ENCODE results near the gene MYMX.
"Not testable (repeated sequence)": the region's sequence is repeated elsewhere in the genome, so short reads cannot be mapped to it uniquely, and the experiment has no call there.

Gene MYMX

DNA sequence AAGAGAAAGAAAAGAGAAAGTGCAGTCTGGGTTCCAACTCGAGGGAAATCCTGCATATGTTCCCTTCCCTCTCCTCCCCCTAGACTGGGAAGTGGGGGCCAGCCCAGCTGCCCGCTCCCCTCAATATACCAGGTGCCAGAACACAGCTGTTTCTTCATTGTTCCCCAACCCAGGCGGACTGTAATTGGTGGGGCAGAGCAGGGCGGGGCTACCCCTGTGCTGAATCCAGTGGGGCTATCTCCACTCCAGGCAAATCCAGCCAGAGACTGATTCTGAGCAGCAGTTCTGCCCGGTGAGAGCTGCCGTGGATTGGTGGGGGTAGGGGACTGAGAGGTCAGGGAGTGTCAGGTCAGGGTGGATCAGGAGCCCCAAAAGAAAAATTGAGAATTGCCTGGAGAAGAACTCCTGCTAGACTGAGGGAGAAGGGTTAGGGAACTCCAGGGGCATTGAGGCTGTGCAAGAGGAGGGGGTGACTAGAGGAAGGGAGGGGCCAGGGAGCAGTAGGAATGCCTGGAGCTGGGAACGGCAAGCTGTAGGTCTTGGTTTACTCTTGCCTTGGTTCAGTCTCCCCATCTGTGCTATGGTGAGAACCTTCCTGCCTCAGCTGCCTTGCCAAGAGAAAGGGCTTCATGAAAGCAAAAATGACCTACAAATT, at the start of gene MYMX:
TSS of gene MYMX (plus strand) at position 250 of the 655 bp plus-strand sequence. CDS start 546 bp downstream, outside the sequence.
- DNase-seq = no peak

DNA sequence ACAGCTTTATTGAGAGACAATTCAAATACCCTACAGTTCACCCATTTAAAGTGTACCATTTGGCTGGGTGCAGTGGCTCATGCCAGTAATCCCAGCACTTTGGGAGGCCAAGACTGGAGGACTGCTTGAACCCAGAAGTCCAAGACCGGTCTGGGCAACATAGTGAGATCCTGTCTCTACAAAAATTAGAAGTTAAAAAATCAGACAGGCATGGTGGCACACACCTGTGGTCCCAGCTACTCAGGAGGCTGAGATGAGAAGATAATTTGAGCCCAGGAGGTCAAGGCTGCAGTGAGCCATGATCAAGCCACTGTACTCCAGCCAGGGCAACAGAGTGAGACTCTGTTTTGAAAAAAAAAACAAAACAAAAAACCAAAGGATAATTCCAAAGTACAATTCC, 49.2 kb upstream of the MYMX start:
- no peak for DNase-seq

DNA sequence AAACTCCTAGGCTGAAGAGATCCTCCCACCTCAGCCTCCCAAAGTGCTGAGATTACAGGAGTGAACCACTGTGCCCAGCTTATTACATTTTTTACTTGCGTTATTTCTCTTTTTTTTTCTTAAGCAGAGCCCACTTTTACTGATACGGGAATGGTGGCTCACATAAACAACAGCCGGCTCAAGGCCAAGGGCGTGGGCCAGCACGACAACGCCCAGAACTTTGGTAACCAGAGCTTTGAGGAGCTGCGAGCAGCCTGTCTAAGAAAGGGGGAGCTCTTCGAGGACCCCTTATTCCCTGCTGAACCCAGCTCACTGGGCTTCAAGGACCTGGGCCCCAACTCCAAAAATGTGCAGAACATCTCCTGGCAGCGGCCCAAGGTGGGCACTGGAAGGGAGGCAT, 47.6 kb upstream of the MYMX start:
- no peak for DNase-seq

DNA sequence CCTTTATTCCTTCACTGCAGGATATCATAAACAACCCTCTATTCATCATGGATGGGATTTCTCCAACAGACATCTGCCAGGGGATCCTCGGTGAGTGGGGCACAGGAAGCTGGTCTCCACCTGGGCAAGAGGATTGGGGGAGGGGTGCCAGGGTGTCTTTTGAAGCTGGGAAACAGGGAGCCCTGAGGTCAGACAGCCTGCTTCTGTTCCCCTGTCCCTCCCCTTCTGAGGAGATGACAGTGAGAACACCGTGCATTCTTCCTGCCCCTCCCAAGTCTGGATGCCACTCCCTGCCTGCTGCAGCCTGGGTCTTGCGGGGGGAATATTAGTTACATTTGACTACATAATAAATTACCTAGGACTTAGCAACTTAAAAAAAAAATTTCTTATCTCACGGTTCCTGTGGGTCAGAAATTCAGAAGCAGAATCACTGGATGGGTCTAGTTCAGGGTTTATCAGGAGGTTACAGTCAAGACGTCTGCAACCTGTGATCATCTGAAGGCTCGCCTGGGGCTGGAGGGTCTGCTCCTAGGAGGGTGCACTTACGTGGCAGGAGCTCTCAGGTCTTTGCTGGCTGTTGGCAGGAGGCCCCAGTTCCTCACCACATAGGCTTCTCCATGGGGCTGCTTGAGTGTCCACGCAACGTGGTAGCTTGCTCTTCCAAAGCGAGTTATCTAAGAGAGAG, 46.7 kb upstream of the MYMX start:
- no peak for DNase-seq

DNA sequence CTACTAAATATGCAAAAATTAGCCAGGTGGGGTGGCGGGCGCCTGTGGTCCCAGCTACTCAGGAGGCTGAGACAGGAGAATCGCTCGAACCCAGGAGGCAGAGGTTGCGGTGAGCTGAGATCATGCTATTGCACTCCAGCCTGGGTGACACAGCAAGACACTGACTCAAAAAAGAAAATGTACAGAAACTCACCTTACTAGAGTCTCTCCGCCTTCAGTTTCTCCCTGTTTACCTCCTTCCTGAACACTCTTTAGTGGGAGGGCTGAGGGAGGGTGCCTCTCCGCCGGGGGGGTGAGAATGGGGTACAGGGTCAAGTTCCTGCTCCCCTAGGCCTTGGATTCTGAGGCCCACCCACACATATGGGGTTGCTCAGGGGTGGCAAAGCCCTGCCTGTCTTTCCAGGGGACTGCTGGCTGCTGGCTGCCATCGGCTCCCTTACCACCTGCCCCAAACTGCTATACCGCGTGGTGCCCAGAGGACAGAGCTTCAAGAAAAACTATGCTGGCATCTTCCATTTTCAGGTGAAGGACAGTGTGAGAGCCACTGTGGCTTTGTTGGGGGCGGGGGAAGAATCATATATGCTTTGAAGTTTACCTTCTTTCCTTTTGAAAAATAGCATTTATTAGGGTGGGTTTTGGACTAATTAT, 44.7 kb upstream of the MYMX start:
- no peak for DNase-seq

DNA sequence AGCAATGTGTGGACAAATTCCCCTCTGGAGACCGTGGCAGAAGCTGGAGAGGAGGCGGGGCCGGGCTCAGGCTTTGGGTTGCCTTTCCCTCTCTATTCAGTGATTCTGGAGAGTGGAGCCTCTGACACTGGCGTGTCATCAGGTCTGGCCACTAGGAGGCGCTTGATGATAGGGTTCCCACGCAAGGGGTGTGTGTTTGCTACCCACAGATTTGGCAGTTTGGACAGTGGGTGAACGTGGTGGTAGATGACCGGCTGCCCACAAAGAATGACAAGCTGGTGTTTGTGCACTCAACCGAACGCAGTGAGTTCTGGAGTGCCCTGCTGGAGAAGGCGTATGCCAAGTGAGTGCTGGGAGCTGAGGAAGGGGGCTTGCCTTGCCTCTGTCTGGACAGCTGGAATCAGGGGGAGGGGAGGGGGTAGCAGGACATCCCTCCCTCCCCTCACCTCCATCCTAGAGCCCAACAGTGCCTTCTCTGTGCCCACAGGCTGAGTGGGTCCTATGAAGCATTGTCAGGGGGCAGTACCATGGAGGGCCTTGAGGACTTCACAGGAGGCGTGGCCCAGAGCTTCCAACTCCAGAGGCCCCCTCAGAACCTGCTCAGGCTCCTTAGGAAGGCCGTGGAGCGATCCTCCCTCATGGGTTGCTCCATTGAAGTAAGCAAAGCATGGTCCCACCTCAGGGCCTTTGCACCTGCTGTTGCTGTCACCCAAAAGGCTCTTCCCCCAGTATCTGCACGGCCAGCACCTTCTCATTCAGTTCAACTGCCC, 43.8 kb upstream of the MYMX start:
- peak; percentile 56 for DNase-seq

DNA sequence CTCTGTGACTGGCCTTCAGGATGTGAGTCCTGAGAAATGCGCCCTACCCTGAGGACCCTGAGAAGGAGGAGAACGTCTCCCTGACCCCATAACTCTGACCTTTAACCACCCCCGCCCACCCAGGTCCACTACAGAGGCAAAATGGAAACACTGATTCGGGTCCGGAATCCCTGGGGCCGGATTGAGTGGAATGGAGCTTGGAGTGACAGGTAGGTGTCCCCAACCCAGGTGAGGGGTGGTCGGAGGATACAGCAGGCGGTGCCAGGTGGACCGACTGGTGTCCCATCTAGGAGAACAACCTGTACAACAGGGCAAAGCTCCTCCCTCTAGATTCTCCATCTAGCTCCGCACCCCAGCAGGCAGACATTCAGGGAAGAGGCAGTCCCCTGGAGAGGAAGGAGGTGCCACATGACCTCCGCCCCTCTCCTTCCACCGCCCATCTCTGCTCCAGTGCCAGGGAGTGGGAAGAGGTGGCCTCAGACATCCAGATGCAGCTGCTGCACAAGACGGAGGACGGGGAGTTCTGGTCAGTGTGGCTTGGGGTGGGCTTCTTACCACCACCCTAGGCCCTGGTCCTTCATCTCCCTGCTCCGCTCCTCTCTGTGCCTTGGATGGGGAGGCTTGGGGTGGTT, 40.5 kb upstream of the MYMX start:
- no peak for DNase-seq

DNA sequence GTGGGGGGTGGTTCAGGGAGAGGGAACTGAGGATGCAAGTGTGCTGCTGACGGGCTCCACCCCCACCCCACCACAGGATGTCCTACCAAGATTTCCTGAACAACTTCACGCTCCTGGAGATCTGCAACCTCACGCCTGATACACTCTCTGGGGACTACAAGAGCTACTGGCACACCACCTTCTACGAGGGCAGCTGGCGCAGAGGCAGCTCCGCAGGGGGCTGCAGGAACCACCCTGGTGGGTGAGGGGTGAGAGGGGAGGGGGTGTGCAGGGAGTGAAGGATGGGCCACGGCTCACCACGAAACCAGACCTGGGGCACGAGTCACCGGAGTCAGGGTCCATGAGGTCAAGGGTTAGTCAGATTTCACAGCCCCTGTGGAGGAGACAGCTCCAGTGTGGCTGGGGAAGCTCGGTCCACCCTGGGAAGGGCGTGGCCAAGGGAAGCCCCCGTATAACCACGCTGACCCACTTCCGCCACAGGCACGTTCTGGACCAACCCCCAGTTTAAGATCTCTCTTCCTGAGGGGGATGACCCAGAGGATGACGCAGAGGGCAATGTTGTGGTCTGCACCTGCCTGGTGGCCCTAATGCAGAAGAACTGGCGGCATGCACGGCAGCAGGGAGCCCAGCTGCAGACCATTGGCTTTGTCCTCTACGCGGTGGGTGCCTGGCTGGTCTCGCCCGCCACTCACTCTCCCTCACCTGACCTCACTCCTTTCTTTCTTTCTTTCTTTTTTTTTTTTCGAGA, 39.8 kb upstream of the MYMX start:
- DNase-seq = peak; percentile 33

DNA sequence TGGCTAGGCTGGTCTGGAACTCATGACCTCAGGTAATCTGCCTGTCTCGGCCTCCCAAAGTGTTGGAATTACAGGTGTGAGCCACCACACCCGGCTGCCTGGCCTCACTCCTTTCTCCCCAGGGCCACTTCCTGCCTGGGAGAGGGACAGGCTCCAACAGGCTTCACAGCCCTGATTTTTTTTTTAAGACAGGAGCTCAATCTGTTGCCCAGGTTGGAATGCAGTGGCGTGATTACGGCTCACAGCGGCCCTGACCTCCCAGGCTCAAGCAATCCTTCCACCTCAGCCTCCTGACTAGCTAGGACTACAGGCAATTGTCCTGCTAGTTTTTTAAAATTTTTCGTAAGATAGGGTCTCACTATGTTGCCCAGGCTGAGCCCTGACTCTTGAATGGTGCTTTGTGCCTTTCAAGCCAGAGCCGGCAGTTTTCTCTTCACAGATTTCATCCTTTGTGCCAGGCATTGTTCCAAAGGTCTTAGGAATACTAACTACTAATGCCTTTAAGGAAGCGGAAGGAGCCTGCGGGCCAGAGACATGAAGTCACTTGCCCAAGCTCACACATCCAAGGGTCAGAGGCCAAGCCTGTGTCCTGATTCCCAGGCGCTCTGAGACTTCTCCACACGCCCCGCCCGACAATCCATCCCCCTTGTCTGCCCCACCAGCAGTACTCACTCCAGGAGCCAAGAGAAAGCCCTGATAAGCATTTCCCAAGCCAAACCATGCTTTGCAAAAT, 38.9 kb upstream of the MYMX start:
- no peak for DNase-seq

DNA sequence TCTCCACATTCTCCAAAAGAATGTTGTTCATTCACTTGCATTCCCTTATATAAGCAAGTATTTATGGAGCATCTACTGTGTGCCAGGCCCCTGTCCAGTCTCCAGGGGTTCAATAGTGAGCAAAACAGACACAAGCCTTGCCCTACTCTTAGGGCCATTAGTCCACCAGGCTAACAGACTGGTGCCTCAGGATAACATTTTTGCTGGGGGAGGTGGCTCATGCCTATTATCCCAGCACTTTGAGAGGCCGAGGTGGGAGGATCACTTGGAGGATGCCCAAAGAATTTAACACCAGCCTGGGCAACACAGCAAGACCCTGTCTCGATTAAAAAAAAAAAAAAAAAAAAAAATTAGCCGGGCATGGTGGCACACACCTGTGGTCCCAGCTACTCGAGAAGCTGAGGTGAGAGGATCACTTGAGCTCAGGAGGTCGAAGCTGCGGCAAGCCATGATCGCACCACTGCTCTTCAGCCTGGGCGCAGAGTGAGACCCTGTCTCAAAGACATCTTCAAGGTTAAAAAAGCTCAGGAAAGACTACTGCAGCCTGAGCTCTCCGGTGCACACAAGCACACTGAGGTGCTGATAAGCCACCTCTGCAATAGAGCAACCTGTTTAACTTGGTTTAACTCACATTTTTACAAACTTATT, 38.2 kb upstream of the MYMX start:
- no peak for DNase-seq

DNA sequence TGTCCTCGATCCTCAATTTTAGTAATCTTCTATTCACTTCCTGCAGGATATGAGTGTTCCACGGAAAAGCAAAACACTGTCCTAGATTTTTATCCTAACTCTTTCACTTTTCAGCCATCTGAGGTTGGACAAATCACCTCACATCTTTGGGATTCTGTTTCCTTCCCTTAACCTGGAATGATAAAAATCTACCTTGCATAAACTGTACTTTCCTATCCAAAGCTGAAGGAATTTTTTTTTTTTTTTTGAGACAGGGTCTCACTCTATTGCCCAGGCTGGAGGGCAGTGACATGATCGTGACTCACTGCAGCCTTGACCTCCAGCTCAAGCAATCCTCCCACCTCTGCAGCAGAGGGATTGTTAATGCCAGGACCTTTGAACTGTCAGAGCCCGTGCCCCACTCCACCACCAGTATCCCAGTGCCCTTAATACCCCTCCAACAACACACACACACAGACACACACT, 37.6 kb upstream of the MYMX start:
- DNase-seq = no peak

DNA sequence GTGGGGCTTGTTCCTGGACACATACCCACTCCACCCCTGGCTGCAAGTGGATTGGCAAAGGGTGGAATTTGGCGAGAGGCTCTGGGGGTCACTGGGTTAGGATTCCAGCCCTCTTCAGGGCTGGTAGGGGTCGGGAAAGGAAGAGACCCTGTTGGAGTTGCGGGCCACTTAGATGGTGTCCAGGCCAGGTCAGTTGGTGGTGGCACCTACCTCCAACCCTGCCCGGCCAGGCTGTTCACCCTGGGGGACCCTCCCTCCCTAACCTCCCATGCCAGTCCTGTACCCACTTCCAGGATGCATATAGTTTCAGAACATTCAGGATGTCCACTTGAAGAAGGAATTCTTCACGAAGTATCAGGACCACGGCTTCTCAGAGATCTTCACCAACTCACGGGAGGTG, 37.1 kb upstream of the MYMX start:
- no peak for DNase-seq

DNA sequence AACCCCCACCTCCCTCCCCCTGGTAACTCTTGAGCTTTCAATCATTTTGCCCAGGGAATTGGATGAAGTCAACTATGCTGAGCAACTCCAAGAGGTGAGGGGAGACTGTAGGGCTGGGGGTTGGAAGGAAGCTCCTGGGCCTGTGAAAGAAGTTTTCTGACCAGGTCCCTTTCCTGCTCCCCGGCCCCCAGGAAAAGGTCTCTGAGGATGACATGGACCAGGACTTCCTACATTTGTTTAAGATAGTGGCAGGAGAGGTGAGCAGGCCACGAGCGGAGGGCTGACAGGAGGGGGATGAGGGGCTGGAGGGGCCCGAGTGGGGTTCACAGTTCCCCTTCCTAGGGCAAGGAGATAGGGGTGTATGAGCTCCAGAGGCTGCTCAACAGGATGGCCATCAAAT, 36.3 kb upstream of the MYMX start:
- no peak for DNase-seq

DNA sequence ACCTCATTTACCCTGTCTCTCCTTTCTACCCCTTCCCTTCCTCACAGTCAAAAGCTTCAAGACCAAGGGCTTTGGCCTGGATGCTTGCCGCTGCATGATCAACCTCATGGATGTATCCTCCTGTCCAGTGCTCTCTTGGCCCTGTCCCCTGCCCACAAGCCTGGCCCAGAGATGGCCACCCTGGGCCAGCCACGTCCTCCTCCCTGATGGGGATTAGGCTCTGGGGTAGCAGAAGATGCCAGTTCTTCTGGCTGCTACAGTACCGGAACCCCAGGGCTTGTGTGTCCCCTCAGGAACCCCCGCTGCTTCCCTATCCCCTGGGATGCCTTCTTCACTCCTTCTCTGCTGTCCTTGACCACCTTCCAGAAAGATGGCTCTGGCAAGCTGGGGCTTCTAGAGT, 35.8 kb upstream of the MYMX start:
- no peak for DNase-seq

DNA sequence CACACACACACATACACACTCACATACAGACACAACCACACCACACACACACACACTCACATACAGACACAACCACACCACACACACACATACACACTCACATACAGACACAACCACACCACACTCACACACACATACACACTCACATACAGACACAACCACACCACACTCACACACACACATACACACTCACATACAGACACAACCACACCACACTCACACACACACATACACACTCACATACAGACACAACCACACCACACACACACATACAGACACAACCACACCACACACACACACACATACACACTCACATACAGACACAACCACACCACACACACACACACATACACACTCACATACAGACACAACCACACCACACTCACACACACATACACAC, 34.9 kb upstream of the MYMX start:
- not testable (repeated sequence) for DNase-seq

DNA sequence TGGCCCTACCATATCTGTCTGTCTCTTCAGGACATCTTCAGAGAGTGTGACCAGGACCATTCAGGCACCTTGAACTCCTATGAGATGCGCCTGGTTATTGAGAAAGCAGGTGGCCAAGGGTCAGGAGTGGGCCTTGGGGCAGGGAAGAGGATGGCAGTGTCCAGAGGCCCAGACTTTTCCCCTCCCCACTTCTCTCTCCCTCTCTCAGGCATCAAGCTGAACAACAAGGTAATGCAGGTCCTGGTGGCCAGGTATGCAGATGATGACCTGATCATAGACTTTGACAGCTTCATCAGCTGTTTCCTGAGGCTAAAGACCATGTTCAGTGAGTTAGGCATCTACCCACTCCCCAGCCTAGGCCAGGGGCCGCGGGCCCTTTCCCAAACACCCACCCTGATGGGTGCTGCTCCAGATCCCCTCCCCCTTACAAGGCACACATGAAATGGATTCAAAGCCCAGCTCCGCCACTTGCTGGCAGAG, 33.8 kb upstream of the MYMX start:
- DNase-seq = no peak

DNA sequence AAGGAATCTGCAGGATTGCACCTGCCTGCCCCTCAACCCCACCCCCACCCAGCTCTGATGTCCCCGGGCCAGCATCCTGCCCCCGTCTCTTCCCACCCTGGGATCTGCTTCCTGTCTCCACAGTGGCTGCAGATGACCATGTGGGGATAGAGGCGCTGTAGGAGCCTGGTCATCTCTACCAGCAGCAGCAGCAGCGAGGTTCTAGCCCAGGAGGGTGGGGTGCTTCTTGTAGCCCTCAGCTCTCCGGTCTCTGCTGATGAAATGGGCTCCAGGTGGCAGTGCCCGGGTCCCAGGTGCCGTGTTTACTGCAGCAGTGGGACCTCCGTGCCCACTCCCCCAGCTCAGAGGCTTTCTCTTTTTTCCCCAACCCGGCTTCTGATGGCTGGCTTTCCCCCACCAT, 32.9 kb upstream of the MYMX start:
- DNase-seq = no peak

DNA sequence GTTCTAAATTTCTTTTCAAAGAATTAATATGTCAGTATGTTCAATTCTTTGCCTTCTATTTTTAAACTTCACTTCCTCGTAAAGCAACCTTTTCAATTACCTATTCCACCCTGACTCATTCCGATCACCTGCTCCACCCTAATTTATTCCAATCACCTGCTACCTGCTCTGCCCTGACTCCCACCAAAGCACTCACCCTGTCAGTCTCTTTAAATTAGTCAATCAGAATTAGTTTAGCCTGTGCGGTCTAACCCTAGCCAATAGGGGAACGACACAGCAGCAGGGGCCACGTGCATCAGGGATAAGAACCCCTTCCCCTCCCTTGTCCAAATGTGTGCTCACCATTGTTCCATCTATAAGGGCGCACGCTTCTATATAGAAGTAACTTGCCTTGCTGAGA, 31.4 kb upstream of the MYMX start:
- DNase-seq = not testable (repeated sequence)

DNA sequence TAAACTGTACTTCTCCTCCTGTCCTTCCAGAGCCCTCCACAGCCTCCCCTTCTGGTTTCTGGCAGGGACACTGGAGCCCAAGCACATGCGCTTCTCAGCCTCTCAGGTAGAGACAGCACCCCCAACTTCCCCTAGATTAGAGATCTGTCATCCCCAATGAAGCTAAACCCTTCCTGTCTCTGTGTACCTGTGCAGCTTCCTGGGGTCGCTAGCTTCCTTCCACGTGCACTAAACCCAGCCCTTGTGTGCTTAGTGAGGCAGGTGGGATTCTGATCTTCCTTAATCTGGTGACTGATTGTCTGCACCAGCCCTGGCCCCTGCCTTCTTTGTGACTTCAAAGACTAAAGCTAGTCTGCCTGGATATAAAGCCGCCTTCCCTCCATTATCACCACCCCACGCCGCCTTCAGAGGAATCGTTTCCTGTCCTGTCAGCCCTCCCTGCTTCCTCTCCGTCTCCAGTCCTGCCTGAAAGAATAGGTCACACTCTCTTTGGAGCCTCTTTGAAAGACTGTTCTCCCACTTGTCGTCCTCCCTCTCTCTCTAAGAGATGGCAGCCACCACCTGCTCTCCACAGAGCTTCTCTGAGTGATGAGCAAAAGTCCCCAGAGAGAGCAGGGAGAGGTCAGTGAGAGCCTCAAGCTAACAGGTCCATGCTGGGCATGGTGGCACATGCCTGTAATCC, 30.6 kb upstream of the MYMX start:
- DNase-seq = no peak

DNA sequence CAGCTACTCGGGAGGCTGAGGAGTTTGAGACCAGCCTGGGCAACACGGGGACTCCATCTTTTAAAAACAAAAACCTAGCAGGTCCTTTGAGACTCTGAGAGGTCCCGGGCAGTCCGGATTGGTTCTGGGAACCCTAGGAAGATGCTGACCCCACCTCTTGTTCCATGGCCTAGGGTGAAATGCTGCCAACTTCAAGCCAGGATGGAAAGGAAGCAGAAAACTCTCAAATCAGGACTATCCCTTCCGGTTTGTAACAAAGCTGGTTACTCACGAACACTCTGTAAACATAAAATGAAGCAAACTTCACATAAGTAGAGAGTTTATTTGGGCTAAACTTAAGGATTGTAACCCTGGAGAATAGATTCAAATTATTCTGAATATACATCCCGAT, 30.1 kb upstream of the MYMX start:
- DNase-seq = no peak
